Measurements from ENCODE around the gene ALDH7A1.

GRCh38 chr5:126610616-126611015 is 15.6 kb upstream of the ALDH7A1 start:
- TF ChIP-seq, protein P1, sequence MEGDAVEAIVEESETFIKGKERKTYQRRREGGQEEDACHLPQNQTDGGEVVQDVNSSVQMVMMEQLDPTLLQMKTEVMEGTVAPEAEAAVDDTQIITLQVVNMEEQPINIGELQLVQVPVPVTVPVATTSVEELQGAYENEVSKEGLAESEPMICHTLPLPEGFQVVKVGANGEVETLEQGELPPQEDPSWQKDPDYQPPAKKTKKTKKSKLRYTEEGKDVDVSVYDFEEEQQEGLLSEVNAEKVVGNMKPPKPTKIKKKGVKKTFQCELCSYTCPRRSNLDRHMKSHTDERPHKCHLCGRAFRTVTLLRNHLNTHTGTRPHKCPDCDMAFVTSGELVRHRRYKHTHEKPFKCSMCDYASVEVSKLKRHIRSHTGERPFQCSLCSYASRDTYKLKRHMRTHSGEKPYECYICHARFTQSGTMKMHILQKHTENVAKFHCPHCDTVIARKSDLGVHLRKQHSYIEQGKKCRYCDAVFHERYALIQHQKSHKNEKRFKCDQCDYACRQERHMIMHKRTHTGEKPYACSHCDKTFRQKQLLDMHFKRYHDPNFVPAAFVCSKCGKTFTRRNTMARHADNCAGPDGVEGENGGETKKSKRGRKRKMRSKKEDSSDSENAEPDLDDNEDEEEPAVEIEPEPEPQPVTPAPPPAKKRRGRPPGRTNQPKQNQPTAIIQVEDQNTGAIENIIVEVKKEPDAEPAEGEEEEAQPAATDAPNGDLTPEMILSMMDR (IDR thresholded peaks at IDR 0.05; ENCODE audit: low read depth, low read length), result no peak
- TF ChIP-seq EZH2phosphoT487 (IDR thresholded peaks at IDR 0.05; ENCODE audit: low read depth), result no peak

Data from OCI-LY3 (cell line).